Gastrocnemius medialis (tissue), 4 donors: ENCODE measurements around the gene MEOX1. TPM values are rescaled to one million over a fixed set of nuclear protein-coding genes. Genes with fewer than 3 reads are reported as not detected.
"Not testable (repeated sequence)": the region's sequence is repeated elsewhere in the genome, so short reads cannot be mapped to it uniquely, and the experiment has no call there.

Source experiments
- ATAC-seq, 2 donors: fragments of 150-250 bp; one replicate each; pipeline ENCODE4 v1.9.1; 2016
- DNase-seq, 2 donors: peaks; one replicate each; pipeline ENCODE4 v3.0.0-alpha.2; 2019
- H3K27ac ChIP-seq, 4 donors: fragments of 200-600 bp; sonication (generic); 1 replicate in 1 of 4; 2 replicates in 3 of 4; pipeline ENCODE4 v1.5.1; 2016 to 2018; ENCODE audit warnings: mild to moderate bottlenecking in 2 of 4, moderate library complexity in 1 of 4
- H3K27me3 ChIP-seq, 3 donors: fragments of 200-600 bp; sonication (generic) in 2 of 3; 1 replicate in 1 of 3; 2 replicates in 2 of 3; pipeline versions ENCODE4 v1.5.1 to v1.6.0; 2016 to 2019; ENCODE audit warnings: mild to moderate bottlenecking in 1 of 3, moderate library complexity in 1 of 3
- H3K36me3 ChIP-seq, 2 donors: fragments of 200-600 bp; sonication (generic) in 1 of 2; one replicate each; pipeline ENCODE4 v1.5.1; 2017 to 2018
- H3K4me1 ChIP-seq, 2 donors: fragments of 200-600 bp; sonication (generic) in 1 of 2; one replicate each; pipeline ENCODE4 v1.5.1; 2016 to 2017; ENCODE audit warnings: mild to moderate bottlenecking in 2 of 2
- H3K4me3 ChIP-seq, 4 donors: fragments of 200-600 bp; sonication (generic) in 3 of 4; 1 replicate in 1 of 4; 2 replicates in 3 of 4; pipeline ENCODE4 v1.5.1; 2016 to 2019; ENCODE audit warnings: mild to moderate bottlenecking in 2 of 4
- H3K9me3 ChIP-seq, 3 donors: fragments of 200-600 bp; sonication (generic) in 2 of 3; 1 replicate in 1 of 3; 2 replicates in 2 of 3; pipeline ENCODE4 v1.5.1; 2016 to 2019
- CTCF ChIP-seq, 5 experiments: fragments of 450-650 bp in 3 of 5; fragments of 200-600 bp in 2 of 5; sonication (generic) in 2 of 5; IDR thresholded peaks in 4 of 5; conservative IDR thresholded peaks in 1 of 5; 1 replicate in 4 of 5; 2 replicates in 1 of 5; pipeline ENCODE4 v1.5.1; 2016 to 2019; ENCODE audit warnings: antibody characterized with exemption in 5 of 5, mild to moderate bottlenecking in 3 of 5, moderate library complexity in 3 of 5
- POLR2A ChIP-seq, 2 donors: fragments of 450-650 bp; IDR thresholded peaks; one replicate each; pipeline ENCODE4 v1.6.1; 2017; ENCODE audit warnings: antibody characterized with exemption in 2 of 2, mild to moderate bottlenecking in 2 of 2, moderate library complexity in 2 of 2
- in situ Hi-C, 4 donors: fragments of 200-750 bp; cut with MboI; loops; one replicate each; pipeline versions ENCODE4 v1.15.0 to v1.8.0; 2017; ENCODE audit warnings: low sequenced_read_pairs in 4 of 4
- intact Hi-C: fragments of 100-400 bp; cut with DNase I; formaldehyde crosslinking; loops from one replicate; pipeline ENCODE4 v1.15.1; 2023; ENCODE audit warnings: low total_unique reads
- total RNA-seq, 4 donors: library from RNA; depleted of rRNA; stranded (reverse); fragments of >200 nt; gene quantifications; one replicate each; pipeline versions ENCODE4 v1.1.0 to v1.2.3, GENCODE V29; 2016

Gene MEOX1
- total RNA-seq, 4 donors from 2014 or later, result 4.0 to 12.2 (median 8.8) TPM

GRCh38 chr17:43689131-43689530 is 27.4 kb upstream of the MEOX1 start:
- H3K27ac ChIP-seq, result no peak overlapping the region
- DNase-seq, result no peak
- H3K36me3 ChIP-seq, result no peaks in the 10 kb centered on the region
- no peaks in the 10 kb centered on the region for H3K9me3 ChIP-seq
- in situ Hi-C loops (loop anchor here in 1 of 4 donors (5.0 kb wide), 1 partner anchor 73 kb away; no protein-coding TSS in a partner anchor), intact Hi-C loops (no loop called here)
- H3K4me3 ChIP-seq, result no peak overlapping the region
- H3K4me1 ChIP-seq, result no peaks in the 10 kb centered on the region
- no peak for ATAC-seq
- TF ChIP-seq CTCF (IDR thresholded peaks at IDR 0.05 in 4 of 5, conservative IDR thresholded peaks at IDR 0.05 in 1 of 5) (no peak), POLR2A (IDR thresholded peaks at IDR 0.05) (no peak)
- H3K27me3 ChIP-seq, result no peaks in the 10 kb centered on the region

- H3K4me3 ChIP-seq, DNase-seq, ATAC-seq, H3K4me1 ChIP-seq, H3K27ac ChIP-seq, intact Hi-C loops, H3K27me3 ChIP-seq, H3K9me3 ChIP-seq, H3K36me3 ChIP-seq: not testable (repeated sequence)
- in situ Hi-C loops, result loop anchor here in 1 of 4 donors (5.0 kb wide), 1 partner anchor 75 kb away; no protein-coding TSS in a partner anchor
Observed at GRCh38 chr17:43686957-43687356, 25.2 kb upstream of the MEOX1 start.

GRCh38 chr17:43683928-43684653 is 22.4 kb upstream of the MEOX1 start:
- in situ Hi-C loops, result no loop called here
- intact Hi-C loops, result no loop called here
- ATAC-seq, result no peak

GRCh38 chr17:43680461-43680860 is 18.7 kb upstream of the MEOX1 start:
- no peaks in the 10 kb centered on the region for H3K36me3 ChIP-seq

More at GRCh38 chr17:43683928-43684653, 22.4 kb upstream of the MEOX1 start:
- Histone ChIP-seq H3K9me3 (no peaks in the 10 kb centered on the region), H3K4me3 (no peak overlapping the region), H3K27me3 (no peaks in the 10 kb centered on the region), H3K36me3 (no peaks in the 10 kb centered on the region), H3K27ac (no peak overlapping the region), H3K4me1 (no peaks in the 10 kb centered on the region)
- DNase-seq, result no peak
- no peak for TF ChIP-seq POLR2A (IDR thresholded peaks at IDR 0.05)
- no peak for TF ChIP-seq CTCF (IDR thresholded peaks at IDR 0.05 in 4 of 5, conservative IDR thresholded peaks at IDR 0.05 in 1 of 5)

More at GRCh38 chr17:43680461-43680860, 18.7 kb upstream of the MEOX1 start:
- DNase-seq (no peak), ATAC-seq (no peak)
- Histone ChIP-seq H3K27me3 (no peaks in the 10 kb centered on the region), H3K27ac (no peak overlapping the region), H3K9me3 (no peaks in the 10 kb centered on the region), H3K4me3 (no peak overlapping the region), H3K4me1 (peaks cover 0 to 5% of the 10 kb centered on the region in 2 donors)
- intact Hi-C loops (no loop called here), in situ Hi-C loops (no loop called here)
- TF ChIP-seq CTCF (IDR thresholded peaks at IDR 0.05 in 4 of 5, conservative IDR thresholded peaks at IDR 0.05 in 1 of 5), result no peak
- TF ChIP-seq POLR2A (IDR thresholded peaks at IDR 0.05), result no peak
